Loucy (cell line): ENCODE measurements around the gene SMAD5.

Experiments
- H2AFZ ChIP-seq: fragments of 200-600 bp; sonication (generic); 2 replicates; pipeline ENCODE4 v1.6.0; 2016; ENCODE audit warnings: antibody characterized with exemption, mild to moderate bottlenecking, low read length, moderate library complexity
- H3F3A ChIP-seq: fragments of 200-600 bp; 2 replicates; pipeline ENCODE4 v1.6.0; 2016; ENCODE audit warnings: antibody characterized with exemption, low read depth, mild to moderate bottlenecking
- H3K27me3 ChIP-seq: fragments of 200-600 bp; sonication (generic); 2 replicates; pipeline ENCODE4 v1.6.1; 2014; ENCODE audit warnings: low read length, mild to moderate bottlenecking; ENCODE audit not compliant: insufficient read depth, poor library complexity, severe bottlenecking
- H3K36me3 ChIP-seq: fragments of 200-600 bp; sonication (generic); 2 replicates; pipeline ENCODE4 v1.6.1; 2016; ENCODE audit warnings: low read length; ENCODE audit not compliant: insufficient read depth
- H3K4me1 ChIP-seq: fragments of 200-600 bp; sonication (generic); 2 replicates; pipeline ENCODE4 v1.5.1; 2014; ENCODE audit warnings: low read length, mild to moderate bottlenecking; ENCODE audit not compliant: insufficient read depth, poor library complexity, severe bottlenecking
- H3K4me2 ChIP-seq: fragments of 200-600 bp; sonication (generic); 2 replicates; pipeline ENCODE4 v1.6.0; 2014; ENCODE audit warnings: antibody characterized with exemption, low read length, low read depth, mild to moderate bottlenecking; ENCODE audit not compliant: poor library complexity, severe bottlenecking
- H3K4me3 ChIP-seq: fragments of 200-600 bp; sonication (generic); 2 replicates; pipeline ENCODE4 v1.5.1; 2014; ENCODE audit warnings: low read length, mild to moderate bottlenecking, mixed read lengths; ENCODE audit not compliant: poor library complexity, severe bottlenecking
- H3K79me2 ChIP-seq: fragments of 200-600 bp; sonication (generic); 2 replicates; pipeline ENCODE4 v1.6.1; 2014; ENCODE audit warnings: low read length; ENCODE audit not compliant: insufficient read depth
- H3K9ac ChIP-seq: fragments of 200-600 bp; sonication (generic); 2 replicates; pipeline ENCODE4 v1.6.0; 2014; ENCODE audit warnings: mild to moderate bottlenecking, low read depth, low read length, moderate library complexity; ENCODE audit not compliant: poor library complexity, severe bottlenecking
- H3K9me2 ChIP-seq: fragments of 200-600 bp; sonication (generic); replicated peaks from 2 replicates; pipeline ENCODE4 v1.6.1; 2016; ENCODE audit warnings: low read depth, low read length, mixed read lengths
- H3K9me3 ChIP-seq: fragments of 200-600 bp; sonication (generic); 2 replicates; pipeline ENCODE4 v1.6.1; 2014; ENCODE audit warnings: mild to moderate bottlenecking, antibody characterized with exemption, low read length, low read depth; ENCODE audit not compliant: insufficient read depth
- H4K20me1 ChIP-seq: fragments of 200-600 bp; sonication (generic); 2 replicates; pipeline ENCODE4 v1.6.0; 2014; ENCODE audit warnings: antibody characterized with exemption, low read length, mild to moderate bottlenecking; ENCODE audit not compliant: insufficient read depth, poor library complexity, severe bottlenecking
- CTCF ChIP-seq: fragments of 200-600 bp; sonication (generic); conservative IDR thresholded peaks from 2 replicates; pipeline ENCODE4 v1.5.1; 2014; ENCODE audit warnings: mild to moderate bottlenecking, antibody characterized with exemption, low read length
- EZH2phosphoT487 ChIP-seq: fragments of 200-600 bp; IDR thresholded peaks from 2 replicates; pipeline ENCODE4 v1.6.1; 2018; ENCODE audit warnings: antibody characterized with exemption, mild to moderate bottlenecking, moderate library complexity, borderline replicate concordance

SMAD5 gene

GRCh38 chr5:136094189-136094912 lies 38.3 kb upstream of the SMAD5 start:
- no peak overlapping the region for H2AFZ ChIP-seq
- no peak for TF ChIP-seq CTCF
- no peak overlapping the region for H3K4me3 ChIP-seq

GRCh38 chr5:136094913-136095641 lies 37.6 kb upstream of the SMAD5 start:
- Histone ChIP-seq H3K27me3 (no peaks in the 10 kb centered on the region), H4K20me1 (no peaks in the 10 kb centered on the region), H3F3A (no peaks in the 10 kb centered on the region), H2AFZ (no peak overlapping the region), H3K9ac (no peak overlapping the region), H3K79me2 (no peaks in the 10 kb centered on the region), H3K4me1 (no peaks in the 10 kb centered on the region), H3K4me3 (no peak overlapping the region), H3K9me2 (no peaks in the 10 kb centered on the region), H3K4me2 (no peak overlapping the region), H3K36me3 (no peaks in the 10 kb centered on the region), H3K9me3 (no peaks in the 10 kb centered on the region)
- TF ChIP-seq CTCF: no peak

More at GRCh38 chr5:136094189-136094912, 38.3 kb upstream of the SMAD5 start:
- no peaks in the 10 kb centered on the region for H3K79me2 ChIP-seq
- H3K4me2 ChIP-seq: no peak overlapping the region
- no peaks in the 10 kb centered on the region for H3K4me1 ChIP-seq
- H3K36me3 ChIP-seq: no peaks in the 10 kb centered on the region
- no peaks in the 10 kb centered on the region for H3F3A ChIP-seq
- H3K27me3 ChIP-seq: no peaks in the 10 kb centered on the region
- no peaks in the 10 kb centered on the region for H3K9me2 ChIP-seq
- H3K9ac ChIP-seq: no peak overlapping the region
- no peaks in the 10 kb centered on the region for H4K20me1 ChIP-seq
- no peaks in the 10 kb centered on the region for H3K9me3 ChIP-seq

- no peak overlapping the region for H3K4me3 ChIP-seq
- H3K79me2 ChIP-seq: no peaks in the 10 kb centered on the region
- H3F3A ChIP-seq: no peaks in the 10 kb centered on the region
- H3K9me2 ChIP-seq: no peaks in the 10 kb centered on the region
- no peak overlapping the region for H3K9ac ChIP-seq
- H3K9me3 ChIP-seq: no peaks in the 10 kb centered on the region
- no peaks in the 10 kb centered on the region for H3K27me3 ChIP-seq
- TF ChIP-seq CTCF: no peak
- TF ChIP-seq EZH2phosphoT487: no peak
- H3K4me1 ChIP-seq: no peaks in the 10 kb centered on the region
- H2AFZ ChIP-seq: no peak overlapping the region
- H4K20me1 ChIP-seq: no peaks in the 10 kb centered on the region
- no peaks in the 10 kb centered on the region for H3K36me3 ChIP-seq
- no peak overlapping the region for H3K4me2 ChIP-seq
Measured at GRCh38 chr5:136098176-136098575, 34.5 kb upstream of the SMAD5 start.
